Fibroblast of peridontal ligament (primary cell): Measurements from ENCODE around the gene ULBP3.
"Not testable (repeated sequence)": the region's sequence is repeated elsewhere in the genome, so short reads cannot be mapped to it uniquely, and the experiment has no call there.

ENCODE experiments used
- DNase-seq: peaks from one replicate; pipeline ENCODE4 v3.0.0-alpha.2; 2010; ENCODE audit errors: extremely low read depth

The ULBP3 gene

GRCh38 chr6:150015281-150016001 lies 53.5 kb downstream of the ULBP3 start:
- DNase-seq = not testable (repeated sequence)

GRCh38 chr6:150014623-150015280 lies 54.2 kb downstream of the ULBP3 start:
- not testable (repeated sequence) for DNase-seq

- DNase-seq = not testable (repeated sequence)
Measured at GRCh38 chr6:150013785-150014622, 54.9 kb downstream of the ULBP3 start.

GRCh38 chr6:150012846-150013784 lies 55.8 kb downstream of the ULBP3 start:
- not testable (repeated sequence) for DNase-seq
